HG03064 (cell line): Measurements from ENCODE around the gene TRMT5.

Source experiments
- ATAC-seq: cut with Tn5 transposase; IDR thresholded peaks from one replicate; pipeline ENCODE4 v1.9.1; 2021; ENCODE audit warnings: low read depth; ENCODE audit not compliant: unreplicated experiment

TRMT5 gene, protein sequence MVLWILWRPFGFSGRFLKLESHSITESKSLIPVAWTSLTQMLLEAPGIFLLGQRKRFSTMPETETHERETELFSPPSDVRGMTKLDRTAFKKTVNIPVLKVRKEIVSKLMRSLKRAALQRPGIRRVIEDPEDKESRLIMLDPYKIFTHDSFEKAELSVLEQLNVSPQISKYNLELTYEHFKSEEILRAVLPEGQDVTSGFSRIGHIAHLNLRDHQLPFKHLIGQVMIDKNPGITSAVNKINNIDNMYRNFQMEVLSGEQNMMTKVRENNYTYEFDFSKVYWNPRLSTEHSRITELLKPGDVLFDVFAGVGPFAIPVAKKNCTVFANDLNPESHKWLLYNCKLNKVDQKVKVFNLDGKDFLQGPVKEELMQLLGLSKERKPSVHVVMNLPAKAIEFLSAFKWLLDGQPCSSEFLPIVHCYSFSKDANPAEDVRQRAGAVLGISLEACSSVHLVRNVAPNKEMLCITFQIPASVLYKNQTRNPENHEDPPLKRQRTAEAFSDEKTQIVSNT

GRCh38 chr14:60980811-60981632 lies at the start of gene TRMT5, which contains the start of gene SLC38A6:
Gene TRMT5 (minus strand): TSS chr14:60981079. CDS start chr14:60980973, 106 bp downstream.
Gene SLC38A6 (plus strand): TSS chr14:60981245. CDS start chr14:60981278, 33 bp downstream.
- ATAC-seq: peak; percentile 80

GRCh38 chr14:61026526-61026925 lies 45.6 kb upstream of the TRMT5 start:
- ATAC-seq: no peak

GRCh38 chr14:61025251-61026223 lies 44.7 kb upstream of the TRMT5 start:
- ATAC-seq: peak; percentile 57

DNA sequence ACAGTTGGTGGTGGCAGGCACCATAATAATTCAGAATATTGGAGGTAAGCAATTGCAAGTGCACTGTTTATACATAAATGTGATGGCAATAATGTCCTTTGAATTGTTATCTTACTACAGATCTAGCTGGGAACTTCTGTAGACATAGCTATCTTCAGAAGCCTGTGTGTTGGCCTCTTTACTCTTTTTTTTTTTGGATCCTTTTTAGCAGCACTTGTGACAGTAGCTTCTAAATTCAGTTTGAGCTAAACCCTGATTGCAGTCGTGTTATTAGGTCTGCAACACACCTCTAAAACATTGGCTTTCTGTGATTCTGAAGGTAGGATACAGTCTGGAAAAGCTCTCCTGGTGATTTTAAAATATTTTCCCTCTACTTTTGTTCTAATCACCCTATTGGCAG lies 38.7 kb upstream of the TRMT5 start:
- ATAC-seq: no peak

DNA sequence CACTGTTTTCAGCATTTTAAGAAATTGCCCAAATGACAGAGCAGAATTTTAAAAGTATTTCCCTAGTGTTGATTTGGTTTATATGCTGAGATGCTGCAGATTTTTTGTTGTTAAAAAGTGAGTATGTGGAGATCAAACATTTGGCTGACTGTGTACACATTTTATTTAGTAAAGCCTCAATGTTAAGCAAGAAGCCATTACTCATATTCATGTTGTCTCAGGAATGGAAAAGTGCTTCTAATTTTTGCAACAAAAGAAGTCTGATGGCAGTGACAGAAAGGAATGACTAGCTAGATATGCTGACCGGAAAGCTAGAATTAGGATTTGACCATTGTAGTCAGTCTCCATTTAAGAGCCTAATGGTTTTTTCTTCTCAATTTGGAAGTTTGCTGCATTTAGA lies 22.7 kb upstream of the TRMT5 start:
- ATAC-seq: no peak

- no peak for ATAC-seq
Observed at GRCh38 chr14:60999536-60999935, 18.7 kb upstream of the TRMT5 start.

GRCh38 chr14:60998617-60999016 lies 17.7 kb upstream of the TRMT5 start:
- ATAC-seq: no peak

- no peak for ATAC-seq
Observed at GRCh38 chr14:60989599-60989998, 8.7 kb upstream of the TRMT5 start.

DNA sequence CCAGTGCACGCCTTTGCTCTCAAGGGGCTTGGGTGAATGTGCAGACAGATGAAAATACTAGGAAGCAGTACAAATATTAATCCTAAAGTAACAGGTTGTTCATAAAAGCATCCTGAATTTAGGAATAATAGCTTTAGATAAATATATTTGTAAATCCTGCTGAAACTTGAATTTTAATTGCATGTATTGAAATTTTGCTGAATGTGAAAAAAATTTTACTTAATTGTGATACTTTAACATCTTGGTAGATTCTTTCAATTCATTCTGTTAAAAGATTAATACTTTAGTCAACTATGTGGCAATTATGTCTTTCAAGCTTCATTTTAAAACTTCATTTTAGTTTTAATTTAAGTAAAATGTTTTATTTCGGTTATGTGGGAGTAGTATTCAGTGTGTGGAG lies 5.6 kb upstream of the TRMT5 start:
- ATAC-seq: no peak

- ATAC-seq: no peak
Observed at GRCh38 chr14:60984196-60984595, 3.3 kb upstream of the TRMT5 start.

- ATAC-seq: no peak
Observed at GRCh38 chr14:60981633-60982455, 965 bp upstream of the TRMT5 start.

DNA sequence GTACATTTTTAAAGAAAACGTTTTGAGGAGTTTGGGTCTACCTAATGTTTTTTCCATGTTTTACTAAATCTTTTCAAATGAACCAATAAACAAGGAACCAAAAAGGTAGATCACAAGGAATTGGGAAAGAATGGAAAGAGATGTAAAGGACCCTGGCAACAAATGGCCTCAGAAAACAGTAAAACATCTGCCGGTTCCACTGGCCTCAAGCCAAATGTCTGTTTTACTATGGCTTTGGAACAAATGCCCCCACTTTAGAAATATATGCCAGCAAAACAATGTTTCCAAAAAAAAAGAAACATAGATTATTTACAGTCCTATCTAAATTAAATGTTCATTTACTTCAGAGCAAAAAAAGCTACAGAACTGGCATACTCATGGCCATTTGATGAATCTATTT lies 3.0 kb downstream of the TRMT5 start:
- ATAC-seq: no peak

DNA sequence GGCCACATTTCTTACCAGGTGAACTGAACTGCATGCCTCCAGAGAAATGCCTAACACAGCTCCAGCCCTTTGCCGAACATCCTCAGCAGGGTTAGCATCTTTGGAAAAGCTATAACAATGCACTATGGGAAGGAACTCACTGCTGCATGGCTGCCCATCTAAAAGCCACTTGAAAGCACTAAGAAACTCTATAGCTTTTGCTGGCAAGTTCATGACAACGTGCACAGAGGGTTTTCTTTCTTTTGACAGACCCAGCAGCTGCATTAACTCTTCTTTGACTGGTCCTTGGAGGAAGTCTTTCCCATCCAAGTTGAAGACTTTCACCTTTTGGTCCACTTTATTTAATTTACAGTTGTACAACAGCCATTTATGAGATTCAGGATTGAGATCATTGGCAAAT lies 5.3 kb downstream of the TRMT5 start:
- no peak for ATAC-seq

DNA sequence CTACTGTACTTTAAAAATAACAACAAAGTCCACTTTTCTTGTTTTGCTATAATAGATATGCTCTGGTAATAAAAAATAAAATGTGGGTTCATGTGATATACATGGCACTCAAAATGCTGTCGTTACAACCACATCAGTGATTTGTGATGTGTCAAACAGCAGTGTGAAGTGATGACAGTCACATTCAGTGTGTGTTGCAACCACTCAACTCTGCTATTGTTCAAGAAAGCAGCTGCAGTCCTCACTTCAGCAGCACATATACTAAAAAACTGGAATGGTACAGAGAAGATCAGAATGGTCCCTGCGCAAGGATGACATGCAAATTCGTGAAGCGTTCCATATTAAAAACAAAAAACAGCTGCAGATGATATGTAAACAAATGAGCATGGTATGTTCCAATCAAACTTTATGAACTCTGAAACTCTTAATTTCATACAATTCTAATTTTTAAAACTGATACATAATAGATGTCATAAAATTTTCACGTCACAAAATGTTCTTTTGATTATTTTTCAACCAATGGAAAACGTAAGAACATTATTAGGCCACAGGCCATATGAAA lies 6.7 kb downstream of the TRMT5 start:
- ATAC-seq: no peak

- ATAC-seq: no peak
Observed at GRCh38 chr14:60973070-60973469, 7.8 kb downstream of the TRMT5 start.

- no peak for ATAC-seq
Observed at GRCh38 chr14:60972295-60972694, 8.6 kb downstream of the TRMT5 start.

DNA sequence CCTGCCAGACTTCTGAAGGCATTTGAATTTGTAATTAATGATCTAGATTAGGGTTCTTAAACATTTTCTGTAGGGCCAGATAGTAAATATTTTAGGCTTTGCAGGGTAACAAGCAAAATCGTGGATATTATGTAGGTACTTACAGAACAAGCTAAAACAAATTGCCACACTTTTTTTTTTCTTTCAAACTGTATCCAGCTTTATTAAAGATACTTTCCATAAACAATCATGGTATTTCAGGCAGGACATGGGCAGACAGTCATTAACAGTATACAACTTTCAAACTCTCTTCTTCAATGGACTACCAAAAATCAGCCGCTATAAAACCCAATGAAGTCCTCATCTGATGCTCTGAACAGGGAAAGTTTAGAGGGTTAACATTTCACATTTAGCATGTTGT lies 9.6 kb downstream of the TRMT5 start:
- no peak for ATAC-seq

DNA sequence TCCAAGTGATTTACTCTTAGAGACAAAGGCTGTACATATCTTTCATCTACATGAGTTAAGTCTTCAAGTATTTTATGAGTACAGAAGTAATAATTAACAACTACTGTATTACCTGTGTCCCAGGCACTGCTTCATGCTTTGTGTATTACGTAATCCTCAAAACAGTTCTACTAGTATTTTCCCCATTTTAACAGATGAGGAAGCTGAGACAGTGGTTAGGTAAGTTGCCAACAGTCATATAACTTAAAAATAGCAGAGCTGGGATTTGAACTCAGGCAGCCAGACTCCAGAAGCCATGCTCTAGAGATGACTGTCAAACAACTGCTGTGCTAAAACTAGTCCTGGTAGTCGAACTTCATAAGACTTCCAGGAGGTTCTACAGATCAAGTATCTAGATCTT lies 10.7 kb downstream of the TRMT5 start:
- no peak for ATAC-seq

GRCh38 chr14:60968671-60969070 lies 12.2 kb downstream of the TRMT5 start:
- no peak for ATAC-seq
